ENCODE data around the gene CKAP2L.
A peak's percentile ranks its signal among the peaks of the same experiment; 100 is the strongest.

Gene CKAP2L

GRCh38 chr2:112757265-112757664, 7.1 kb downstream of the CKAP2L start:
- no peak for DNase-seq

- DNase-seq, result no peak
These were observed 8.2 kb downstream of the CKAP2L start for GRCh38 chr2:112756207-112756606.

GRCh38 chr2:112755444-112755843, 9.0 kb downstream of the CKAP2L start:
- no peak for DNase-seq

GRCh38 chr2:112754564-112754963, 9.8 kb downstream of the CKAP2L start:
- DNase-seq, result no peak

GRCh38 chr2:112752667-112753066, 11.7 kb downstream of the CKAP2L start:
- DNase-seq, result no peak

GRCh38 chr2:112751451-112752197, 12.8 kb downstream of the CKAP2L start:
- no peak for DNase-seq

- DNase-seq, result no peak
These were observed 13.9 kb downstream of the CKAP2L start for GRCh38 chr2:112750560-112750843.

- DNase-seq, result peak; percentile 34
These were observed 14.5 kb downstream of the CKAP2L start for GRCh38 chr2:112749755-112750559.

- DNase-seq, result no peak
These were observed 23.9 kb downstream of the CKAP2L start for GRCh38 chr2:112740527-112740926.

- no peak for DNase-seq
These were observed 26.7 kb downstream of the CKAP2L start for GRCh38 chr2:112737542-112738232.

GRCh38 chr2:112733871-112734270, 30.5 kb downstream of the CKAP2L start:
- no peak for DNase-seq

GRCh38 chr2:112733456-112733855, 31.0 kb downstream of the CKAP2L start:
- no peak for DNase-seq

GRCh38 chr2:112731479-112731878, 32.9 kb downstream of the CKAP2L start:
- DNase-seq, result no peak

- no peak for DNase-seq
These were observed 33.6 kb downstream of the CKAP2L start for GRCh38 chr2:112730791-112731190.

GRCh38 chr2:112730216-112730615, 34.2 kb downstream of the CKAP2L start:
- DNase-seq, result no peak

- peak; percentile 7 for DNase-seq
These were observed 35.8 kb downstream of the CKAP2L start for GRCh38 chr2:112728378-112729175.

GRCh38 chr2:112728029-112728362, 36.4 kb downstream of the CKAP2L start:
- DNase-seq, result no peak

GRCh38 chr2:112727276-112728028, 37.0 kb downstream of the CKAP2L start:
- DNase-seq, result no peak

- DNase-seq, result peak; percentile 71
These were observed 37.8 kb downstream of the CKAP2L start for GRCh38 chr2:112726487-112727190.

- DNase-seq, result no peak
These were observed 38.6 kb downstream of the CKAP2L start for GRCh38 chr2:112725545-112726457.

Data from NCI-H1092 treated with DMSO at 0.1 percent for 48 hours (cell line).